Dermis blood vessel endothelial cell (primary cell): ENCODE data around the gene LTBP2. TPM values are rescaled to one million over a fixed set of nuclear protein-coding genes. Genes with fewer than 3 reads are reported as not detected.
A peak's percentile ranks its signal among the peaks of the same experiment; 100 is the strongest.

Experiments used
- DNase-seq: peaks from one replicate; pipeline ENCODE4 v3.0.0; 2010
- total RNA-seq: library from RNA; depleted of rRNA; stranded (reverse); fragments of >200 nt; gene quantifications from 2 replicates; pipeline ENCODE4 v1.2.3, GENCODE V29; 2014

LTBP2 gene
- total RNA-seq, 1 donor from 2014 or later, result 90.5 TPM

GRCh38 chr14:74504874-74505720 is 106.9 kb downstream of the LTBP2 start:
- no peak for DNase-seq

- DNase-seq, result no peak
These were observed 107.6 kb downstream of the LTBP2 start for GRCh38 chr14:74504412-74504811.

GRCh38 chr14:74503938-74504335 is 108.1 kb downstream of the LTBP2 start:
- DNase-seq, result no peak

DNA sequence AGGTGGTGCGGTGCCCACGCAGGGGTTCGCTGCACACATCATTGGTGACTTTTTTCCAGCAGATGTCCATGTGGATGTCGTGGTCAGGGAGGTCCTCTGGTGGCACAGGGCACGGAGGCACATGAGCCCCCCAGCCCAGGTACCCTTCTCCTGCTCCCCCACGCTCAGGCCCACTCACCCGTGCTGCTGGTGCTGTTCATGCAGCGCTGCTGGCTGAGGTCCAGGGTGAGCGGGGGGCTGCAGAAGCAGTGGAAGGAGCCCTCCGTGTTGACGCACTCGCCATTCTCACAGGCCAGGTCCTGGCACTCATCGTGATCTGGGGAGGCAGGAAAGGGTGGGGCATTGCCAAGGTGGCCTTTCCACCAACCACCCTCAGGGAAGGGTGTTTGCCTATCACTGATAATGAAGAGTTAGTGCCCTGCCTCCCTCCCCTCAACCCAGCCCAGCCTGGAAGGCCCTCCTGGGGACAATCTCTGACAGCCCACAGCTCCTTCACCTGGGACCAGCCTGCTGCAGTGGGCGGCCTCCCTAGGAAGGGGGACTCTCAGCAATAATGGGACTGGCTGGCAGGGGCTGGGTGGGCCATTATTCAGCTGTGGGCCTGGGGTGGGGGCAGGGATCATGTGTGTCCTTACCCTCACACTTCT is 108.6 kb downstream of the LTBP2 start:
- no peak for DNase-seq

DNA sequence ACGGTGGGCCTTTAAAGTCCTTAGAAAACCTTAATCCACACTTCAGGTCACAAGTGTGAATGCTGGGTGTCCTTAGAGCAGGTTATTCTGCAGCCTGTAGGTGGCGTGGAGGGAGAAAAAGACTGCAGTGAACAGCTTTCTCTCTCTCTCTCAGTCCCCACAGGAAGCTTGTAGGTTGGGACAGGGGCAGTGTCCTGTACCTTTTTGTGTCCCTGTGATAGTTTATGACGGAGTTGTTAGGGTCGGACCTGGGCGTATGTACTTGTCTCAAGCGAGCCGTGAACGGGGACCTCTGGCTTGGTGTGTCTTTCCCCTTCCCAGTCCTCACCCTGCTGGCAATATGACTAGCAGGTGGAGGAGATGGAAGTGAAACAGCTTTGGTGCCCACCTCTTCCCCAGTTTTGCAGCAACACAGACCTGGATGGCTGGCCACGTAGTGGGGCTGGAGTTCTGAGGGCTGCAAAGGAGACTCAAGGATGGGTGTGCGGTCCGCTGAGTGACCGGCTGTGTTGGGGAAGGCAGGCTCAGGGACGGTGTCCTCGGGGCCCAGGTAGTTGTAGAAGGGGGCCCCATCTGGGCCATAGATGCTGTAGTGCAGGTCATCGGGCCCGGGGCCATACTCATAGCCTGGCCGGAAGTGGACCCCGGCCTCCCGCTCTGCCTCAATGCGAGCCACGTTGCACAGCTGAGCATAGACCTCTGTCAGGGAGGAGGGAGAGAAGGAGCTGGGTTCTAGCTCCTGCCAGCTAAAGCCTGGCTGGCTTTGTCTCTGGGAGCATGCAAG is 109.6 kb downstream of the LTBP2 start:
- peak; percentile 43 for DNase-seq

DNA sequence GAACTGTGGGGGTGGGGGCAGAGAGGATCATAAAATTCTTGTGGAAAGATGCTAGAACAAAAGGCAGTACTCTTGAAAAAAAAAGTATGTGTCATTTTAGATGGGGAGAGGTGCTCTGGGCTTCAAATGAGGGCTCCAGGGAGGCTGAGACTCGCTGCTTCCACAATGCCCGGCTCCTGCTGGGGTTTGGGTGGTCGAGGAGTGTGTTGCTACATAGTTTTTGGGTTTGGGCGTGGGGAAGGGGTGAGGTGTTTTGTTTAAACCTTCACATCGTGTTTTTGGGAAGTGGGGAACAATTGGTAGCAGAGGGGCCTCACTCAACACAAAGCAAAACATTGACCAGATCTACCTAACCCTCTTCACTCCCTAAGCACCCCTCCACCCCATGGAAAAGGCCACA is 110.3 kb downstream of the LTBP2 start:
- no peak for DNase-seq

- peak; percentile 77 for DNase-seq
These were observed 110.9 kb downstream of the LTBP2 start for GRCh38 chr14:74501135-74501614.

GRCh38 chr14:74500417-74501134 is 111.5 kb downstream of the LTBP2 start:
- no peak for DNase-seq

DNA sequence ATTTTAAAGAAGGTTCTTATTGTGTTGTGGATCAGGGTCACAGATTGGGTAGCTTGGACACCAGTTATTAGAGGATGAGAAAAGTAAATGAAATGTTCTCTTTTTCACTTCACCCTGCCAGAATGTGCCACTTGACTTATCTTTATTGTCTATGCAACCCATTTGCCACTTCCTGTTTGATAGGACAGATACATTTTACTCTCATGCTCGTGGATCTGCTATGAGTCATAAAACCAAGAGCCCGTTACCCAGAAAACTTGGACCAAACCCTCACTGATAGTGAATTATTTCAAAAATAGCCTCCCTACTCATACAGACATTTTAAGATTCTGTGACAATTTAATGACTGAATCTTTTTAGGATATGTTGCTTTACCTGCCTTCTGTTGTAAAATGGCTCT is 116.7 kb downstream of the LTBP2 start:
- DNase-seq, result no peak

DNA sequence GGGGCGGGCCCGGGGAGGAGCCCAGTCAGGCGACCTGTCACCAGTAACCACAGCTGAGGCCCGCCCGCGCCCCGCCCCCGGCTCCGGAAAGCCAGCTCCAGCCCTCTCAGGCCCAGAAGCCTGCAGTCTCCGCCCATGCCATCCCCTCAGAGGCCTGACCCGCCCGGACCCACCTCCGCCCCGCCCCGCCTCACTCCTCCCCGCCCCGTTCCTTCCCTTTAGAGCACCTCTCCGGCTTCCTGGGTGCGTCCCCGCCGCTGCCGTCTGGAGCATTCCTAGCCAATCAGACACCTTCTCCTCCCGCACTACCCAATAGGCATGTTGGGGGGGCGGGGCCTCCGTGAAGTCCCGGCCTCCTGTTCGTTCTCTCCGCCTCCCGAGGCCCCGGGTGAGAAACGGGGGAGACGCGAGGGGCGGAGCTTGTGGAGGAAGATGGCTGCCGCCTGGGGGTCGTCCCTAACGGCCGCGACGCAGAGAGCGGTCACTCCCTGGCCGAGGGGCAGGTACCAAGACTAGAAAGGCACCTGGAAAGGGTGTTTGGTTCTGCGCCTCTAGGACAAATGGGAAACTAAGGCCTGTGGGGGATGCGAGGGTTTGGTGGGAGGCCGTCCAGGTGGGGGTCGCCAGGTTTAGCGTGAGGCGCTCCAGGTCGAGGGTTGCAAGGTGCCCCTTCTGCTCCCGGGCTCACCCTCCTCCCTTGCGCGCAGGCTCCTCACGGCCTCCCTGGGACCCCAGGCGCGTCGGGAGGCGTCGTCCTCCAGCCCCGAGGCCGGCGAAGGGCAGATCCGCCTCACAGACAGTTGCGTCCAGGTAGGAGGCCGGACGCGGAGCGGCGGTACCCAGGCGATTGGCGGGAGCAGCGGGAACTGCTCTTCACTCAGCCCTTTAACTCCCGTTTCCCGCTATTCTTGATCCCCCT is 118.4 kb downstream of the LTBP2 start, which contains the start of gene ISCA2:
TSS of gene ISCA2 (plus strand) at position 423 of the 919 bp plus-strand sequence. CDS start at position 433, 10 bp downstream.
- peak; percentile 98 for DNase-seq

GRCh38 chr14:74492776-74493342 is 119.2 kb downstream of the LTBP2 start, which contains the start of gene NPC2:
TSS of gene NPC2 (minus strand) at chr14:74493305. CDS start at chr14:74493274, 31 bp downstream.
- peak; percentile 28 for DNase-seq

- DNase-seq, result peak; percentile 56
These were observed 119.9 kb downstream of the LTBP2 start for GRCh38 chr14:74491956-74492775.

DNA sequence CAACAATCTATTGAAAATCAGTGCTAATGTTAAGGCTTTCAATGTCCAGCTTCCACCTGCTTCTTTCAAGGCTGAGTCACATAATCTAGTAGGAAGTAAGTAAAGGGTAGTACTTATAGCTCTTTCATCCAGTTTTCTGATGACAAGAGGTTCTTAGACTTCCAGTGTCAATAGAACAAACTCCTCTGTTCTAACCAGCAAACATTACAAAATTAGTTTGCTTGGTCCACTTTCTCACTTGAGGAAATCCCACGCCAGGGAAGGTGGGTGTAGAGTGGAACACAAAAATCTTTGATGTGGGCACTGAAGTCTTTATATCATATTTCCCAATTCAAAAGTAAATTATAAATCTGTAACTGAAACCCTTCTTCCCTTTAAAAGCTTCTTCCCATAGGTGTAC is 121.6 kb downstream of the LTBP2 start:
- no peak for DNase-seq

DNA sequence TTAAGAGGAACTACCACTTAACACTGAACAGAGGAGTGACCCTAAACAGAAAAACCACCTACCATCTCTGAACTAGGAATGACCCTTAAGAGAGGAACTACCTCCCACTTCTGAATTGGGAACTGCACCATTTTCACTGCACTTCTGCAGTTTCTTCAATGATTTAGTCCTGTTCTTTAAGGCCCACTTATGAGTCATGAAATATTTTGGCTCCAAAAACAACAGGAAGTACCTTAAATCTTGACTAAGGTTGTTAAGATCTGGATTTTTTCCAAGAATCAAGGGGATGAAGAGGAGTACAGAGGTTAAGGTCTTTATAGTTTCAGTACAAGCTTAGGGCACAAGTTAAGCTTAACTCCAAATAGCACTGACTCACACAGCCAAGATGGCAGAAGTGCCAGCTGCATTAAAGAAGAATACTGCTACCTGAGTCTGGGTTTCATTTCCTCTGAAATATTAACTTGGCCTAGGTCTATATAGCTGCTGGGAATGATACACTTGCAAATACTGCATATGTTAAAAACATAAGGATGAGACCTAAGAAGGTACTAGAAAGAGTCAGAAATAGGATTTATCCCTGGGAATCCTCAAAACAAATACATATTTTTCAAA is 123.1 kb downstream of the LTBP2 start:
- peak; percentile 84 for DNase-seq

DNA sequence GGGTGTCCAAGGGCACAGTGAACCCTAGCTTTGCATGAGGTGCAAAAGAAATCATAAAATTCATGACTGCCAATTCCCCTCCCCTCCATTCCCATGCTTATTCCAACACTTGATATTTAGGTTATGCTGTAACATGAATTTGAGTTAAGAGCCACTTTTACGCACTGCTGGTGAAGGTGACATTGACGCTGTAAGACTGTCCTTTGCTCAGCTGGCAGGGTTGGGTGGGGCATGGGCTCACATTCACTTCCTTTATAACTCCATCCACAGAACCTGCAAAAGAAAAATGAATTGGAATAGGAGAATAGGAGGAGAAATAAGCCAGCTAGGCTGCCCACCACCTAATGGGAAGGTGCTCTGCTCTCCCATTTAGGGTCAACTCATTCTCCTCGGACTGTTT is 125.9 kb downstream of the LTBP2 start:
- no peak for DNase-seq

DNA sequence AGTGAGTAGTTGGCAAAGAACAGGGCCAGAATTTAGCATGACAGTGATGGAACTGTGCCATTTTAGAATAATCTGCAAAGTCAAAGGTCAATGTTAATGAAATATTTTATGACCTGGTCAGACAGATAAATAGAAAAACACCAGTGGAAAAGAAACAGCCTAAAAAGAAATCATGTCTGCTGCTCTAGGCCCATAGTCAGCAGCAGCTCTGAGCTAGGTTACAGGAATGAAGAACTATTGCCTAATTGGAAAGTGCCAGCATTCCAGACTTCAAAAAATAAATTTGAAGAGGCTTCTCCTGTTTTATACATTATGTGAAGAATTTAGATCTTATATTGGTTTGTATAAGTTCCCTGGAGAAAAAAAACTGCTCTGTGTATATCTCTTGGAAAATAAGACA is 128.7 kb downstream of the LTBP2 start:
- DNase-seq, result no peak

- DNase-seq, result no peak
These were observed 129.5 kb downstream of the LTBP2 start for GRCh38 chr14:74482571-74482970.

DNA sequence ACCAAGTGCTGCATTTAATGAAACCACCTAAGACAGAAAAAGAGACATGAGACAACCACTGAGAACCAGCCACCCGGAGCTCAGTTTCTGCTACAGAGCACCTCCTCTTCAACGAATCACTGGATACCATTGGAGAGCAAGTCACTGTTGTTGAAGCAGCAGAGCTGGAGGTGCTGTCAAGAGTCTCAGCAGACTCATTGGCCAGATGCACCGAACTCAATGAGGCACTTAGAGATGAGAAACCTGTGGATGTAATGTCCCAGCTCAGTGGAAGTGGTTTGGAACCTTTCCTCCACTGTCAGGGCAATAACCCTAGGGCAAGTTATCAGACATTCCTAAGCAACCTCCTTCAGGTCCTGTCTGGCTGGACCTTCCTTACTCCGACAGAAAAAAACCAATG is 132.0 kb downstream of the LTBP2 start:
- DNase-seq, result no peak

- peak; percentile 82 for DNase-seq
These were observed 132.9 kb downstream of the LTBP2 start for GRCh38 chr14:74478996-74479635.
